ENCODE data around the gene GALM.
A peak's percentile ranks its signal among the peaks of the same experiment; 100 is the strongest.
"Not testable (repeated sequence)": the region's sequence is repeated elsewhere in the genome, so short reads cannot be mapped to it uniquely, and the experiment has no call there.

GALM gene

GRCh38 chr2:38713338-38713737 lies 47.4 kb downstream of the GALM start:
- no peak for DNase-seq

GRCh38 chr2:38714941-38715340 lies 49.0 kb downstream of the GALM start:
- not testable (repeated sequence) for DNase-seq

GRCh38 chr2:38716185-38716584 lies 50.3 kb downstream of the GALM start:
- no peak for DNase-seq

- no peak for DNase-seq
Measured at GRCh38 chr2:38718601-38719000, 52.7 kb downstream of the GALM start.

GRCh38 chr2:38719706-38720105 lies 53.8 kb downstream of the GALM start:
- no peak for DNase-seq

- DNase-seq = no peak
Measured at GRCh38 chr2:38720613-38721241, 54.8 kb downstream of the GALM start.

GRCh38 chr2:38722271-38723061 lies 56.6 kb downstream of the GALM start:
- DNase-seq = peak; percentile 25

GRCh38 chr2:38723173-38723572 lies 57.3 kb downstream of the GALM start:
- no peak for DNase-seq

GRCh38 chr2:38727661-38728060 lies 61.7 kb downstream of the GALM start:
- DNase-seq = no peak

GRCh38 chr2:38728694-38729093 lies 62.8 kb downstream of the GALM start:
- DNase-seq = no peak

GRCh38 chr2:38731090-38731489 lies 65.2 kb downstream of the GALM start:
- no peak for DNase-seq

GRCh38 chr2:38731684-38732221 lies 65.8 kb downstream of the GALM start:
- DNase-seq = no peak

GRCh38 chr2:38733300-38733971 lies 67.5 kb downstream of the GALM start:
- DNase-seq = no peak

GRCh38 chr2:38734299-38735058 lies 68.6 kb downstream of the GALM start:
- DNase-seq = no peak

- no peak for DNase-seq
Measured at GRCh38 chr2:38735999-38736320, 70.0 kb downstream of the GALM start.

- not testable (repeated sequence) for DNase-seq
Measured at GRCh38 chr2:38737000-38737698, 71.2 kb downstream of the GALM start.

GRCh38 chr2:38737925-38738324 lies 72.0 kb downstream of the GALM start:
- no peak for DNase-seq

GRCh38 chr2:38739524-38739923 lies 73.6 kb downstream of the GALM start:
- DNase-seq = no peak

- peak; percentile 36 for DNase-seq
Measured at GRCh38 chr2:38740851-38741731, 75.2 kb downstream of the GALM start.

- no peak for DNase-seq
Measured at GRCh38 chr2:38742797-38743559, 77.1 kb downstream of the GALM start.
